Thoracic aorta endothelial cell (primary cell): ENCODE data around the gene RAB34. TPM values are rescaled to one million over a fixed set of nuclear protein-coding genes. Genes with fewer than 3 reads are reported as not detected.

ENCODE experiments used
- small RNA-seq: library from RNA; depleted of rRNA; stranded (forward); fragments of <200 nt; gene quantifications from one replicate; pipeline ENCODE3, GENCODE V24; 2012
- total RNA-seq: library from RNA; depleted of rRNA; stranded (reverse); fragments of >200 nt; gene quantifications from 2 replicates; pipeline ENCODE4 v1.2.3, GENCODE V29; 2012

Gene RAB34, protein sequence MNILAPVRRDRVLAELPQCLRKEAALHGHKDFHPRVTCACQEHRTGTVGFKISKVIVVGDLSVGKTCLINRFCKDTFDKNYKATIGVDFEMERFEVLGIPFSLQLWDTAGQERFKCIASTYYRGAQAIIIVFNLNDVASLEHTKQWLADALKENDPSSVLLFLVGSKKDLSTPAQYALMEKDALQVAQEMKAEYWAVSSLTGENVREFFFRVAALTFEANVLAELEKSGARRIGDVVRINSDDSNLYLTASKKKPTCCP
- 24.9 and 96.6 TPM in 2 replicates for total RNA-seq

DNA sequence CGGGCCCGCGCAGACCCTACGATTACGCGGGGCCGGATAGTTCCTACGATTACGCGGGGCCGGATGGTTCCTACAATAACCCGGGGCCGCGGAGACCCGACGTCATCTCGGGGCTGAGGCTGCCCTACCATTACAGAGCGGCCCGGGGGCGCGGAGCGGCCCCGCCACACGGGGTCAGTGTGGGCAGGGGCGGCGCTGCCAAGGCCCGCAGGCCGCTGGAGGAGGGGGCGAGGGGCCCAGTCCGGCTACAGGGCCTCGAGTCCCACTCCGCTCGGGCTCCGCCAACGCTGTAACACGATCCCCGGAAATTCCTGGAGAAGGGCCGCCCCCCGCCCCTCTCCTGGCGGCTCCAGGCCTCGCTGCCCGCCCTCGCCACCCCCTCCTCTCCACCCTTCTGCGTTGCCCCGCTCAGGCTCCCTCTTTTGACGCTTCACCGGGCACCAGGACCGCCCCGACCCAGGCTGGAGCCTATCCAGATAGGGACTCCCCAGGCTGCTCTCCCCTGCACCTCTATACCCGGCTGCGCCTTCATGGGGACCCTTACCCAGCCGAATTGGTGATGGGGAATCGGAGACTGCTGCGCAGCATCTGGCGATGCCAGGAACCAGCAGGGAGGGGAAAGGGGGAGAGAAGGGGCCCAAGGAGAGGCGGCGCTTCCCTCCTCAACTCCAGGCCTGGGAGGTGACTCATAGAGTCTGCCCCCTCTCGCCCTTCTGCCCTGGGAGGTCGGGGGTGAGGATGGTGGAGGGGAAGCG lies at the start of gene RAB34:
Gene RAB34 (minus strand): TSS at position 291 of the 755 bp plus-strand sequence. CDS start 602 bp downstream, outside the sequence.

DNA sequence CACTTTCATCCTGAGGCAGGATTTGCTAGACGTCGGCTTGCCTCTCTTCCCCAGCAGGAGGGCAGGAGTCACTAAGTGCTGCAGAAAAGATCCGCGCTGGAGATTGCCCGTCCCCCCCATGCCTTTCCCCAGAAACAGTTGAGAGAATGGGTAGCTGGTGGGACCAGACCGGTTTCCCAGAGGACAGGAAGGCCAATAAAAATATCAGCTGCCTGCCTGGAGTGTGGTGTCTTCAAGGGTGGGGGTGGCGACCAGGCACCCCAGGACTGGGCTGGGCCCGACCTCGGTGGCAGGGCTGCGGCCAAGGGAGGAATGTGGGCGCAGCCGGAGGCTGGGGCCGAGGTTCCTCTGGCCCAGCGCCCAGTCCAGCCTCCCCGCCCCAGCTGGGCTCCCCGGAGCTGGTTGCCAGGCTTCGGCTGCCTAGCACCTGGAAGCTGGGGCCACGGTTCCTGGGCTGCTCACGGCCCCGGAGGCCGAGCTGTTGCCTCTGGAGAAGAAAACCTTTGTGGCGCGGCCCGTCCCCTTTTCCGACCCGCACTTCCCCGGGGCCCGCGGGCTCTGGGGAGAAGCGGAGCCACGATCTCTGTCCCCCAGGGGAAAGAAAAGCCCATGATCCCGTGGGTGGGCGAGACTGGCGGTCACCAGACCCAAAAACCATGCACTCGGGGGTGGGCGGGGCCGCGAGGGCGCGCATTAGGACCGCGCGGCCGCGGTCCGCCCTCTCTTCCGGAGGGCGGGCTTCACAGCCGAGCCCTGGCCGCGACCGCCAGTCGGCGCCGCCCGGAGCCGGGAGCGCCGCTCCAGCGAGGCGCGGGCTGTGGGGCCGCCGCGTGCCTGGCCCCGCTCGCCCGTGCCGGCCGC lies 25.8 kb upstream of the RAB34 start, which contains the start of gene TRAF4:
Gene TRAF4 (plus strand): TSS at position 769 of the 861 bp plus-strand sequence. CDS start 102 bp downstream, outside the sequence.

DNA sequence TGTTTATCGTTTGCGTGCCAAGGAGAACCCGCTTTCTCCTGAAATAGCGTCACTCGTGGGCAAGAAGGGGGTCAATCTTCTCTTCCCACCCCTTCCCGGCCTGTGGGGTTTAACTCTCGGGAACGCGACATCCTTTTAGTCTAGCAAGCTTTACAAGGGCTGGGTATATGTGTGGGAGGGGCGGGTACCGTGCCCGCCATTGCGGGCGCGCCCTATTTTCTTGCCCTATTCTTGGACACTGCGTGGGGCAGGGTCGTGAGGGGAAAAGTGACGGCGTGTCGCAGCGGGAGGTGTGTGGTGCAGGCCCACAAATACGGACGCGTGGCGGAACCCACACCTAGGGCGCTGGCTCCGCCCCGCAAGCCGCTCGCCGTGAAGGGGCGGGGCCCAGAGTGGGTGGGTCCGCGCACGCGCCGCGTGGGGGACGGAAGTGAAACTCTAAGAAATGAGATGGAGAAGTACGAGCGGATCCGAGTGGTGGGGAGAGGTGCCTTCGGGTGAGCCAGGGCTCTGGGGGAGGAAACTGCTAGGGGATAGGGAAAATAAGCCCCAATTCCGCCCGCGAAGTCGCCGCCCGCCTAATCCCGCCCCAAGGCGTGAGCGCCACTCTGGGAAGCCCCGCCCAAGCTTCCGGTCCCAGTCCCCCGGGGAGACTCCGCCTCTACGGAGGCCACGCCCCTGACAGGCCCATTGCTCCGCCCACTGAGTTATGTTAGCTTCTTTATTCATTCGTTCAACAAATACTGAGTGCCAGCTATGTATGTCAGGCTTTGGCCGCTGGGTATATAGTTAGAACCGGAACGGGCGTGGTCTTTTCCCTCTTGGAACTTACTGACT lies 10.9 kb upstream of the RAB34 start, which contains the start of gene NEK8:
Gene NEK8 (plus strand): TSS at position 425 of the 837 bp plus-strand sequence. CDS start 26 bp downstream, at position 451.

DNA sequence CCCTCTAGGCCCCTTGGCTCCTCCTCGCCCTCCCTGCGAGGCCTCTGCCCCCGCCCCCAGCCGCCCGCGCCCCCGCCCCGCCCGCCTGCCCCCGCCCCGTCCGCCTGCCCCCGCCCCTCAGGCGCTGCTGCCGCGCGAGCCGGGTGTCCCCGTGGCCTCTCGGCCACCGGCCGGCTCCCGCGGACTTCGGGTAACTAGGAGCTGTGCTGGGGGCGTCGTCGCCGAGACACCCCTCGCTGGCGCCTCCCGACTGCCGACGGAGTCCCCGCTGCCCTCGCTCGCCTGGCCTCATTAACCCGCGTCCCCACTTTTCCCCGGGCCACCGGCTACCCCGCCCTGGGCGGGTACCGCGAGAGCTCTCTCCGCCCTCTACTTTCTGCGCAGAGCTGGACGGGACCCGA lies 8.6 kb upstream of the RAB34 start, which contains the start of gene TLCD1:
Gene TLCD1 (minus strand): TSS at position 8 of the 401 bp plus-strand sequence. CDS start 136 bp downstream, outside the sequence.

DNA sequence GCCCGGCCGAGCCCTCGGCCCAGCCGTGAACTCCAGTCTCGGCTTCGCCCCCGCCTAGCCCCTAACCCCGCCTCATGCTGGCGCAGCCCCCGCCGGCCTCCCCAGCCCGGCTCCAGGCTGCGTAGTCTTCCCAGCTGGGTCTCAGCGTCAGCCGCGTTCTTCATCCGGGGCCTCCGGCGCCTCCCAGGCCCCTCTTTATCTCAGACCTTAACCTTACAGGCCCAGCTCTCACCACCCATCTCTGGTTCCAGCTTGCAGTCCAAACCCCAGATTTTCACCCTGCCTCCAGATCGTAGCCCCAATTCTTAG lies 6.0 kb downstream of the RAB34 start, which contains the start of gene PROCA1:
Gene PROCA1 (minus strand): TSS at position 166 of the 309 bp plus-strand sequence. CDS start 228 bp downstream, outside the sequence.

Small RNAs within 50 kb of the gene (small RNA-seq; reads per million reads assigned to genes)
- gene SNORD42A (not detected), gene SNORD42B (1.6 reads per million, percentile 40 among the genes with 10 or more reads in this experiment), gene SNORD4A (not detected), gene SNORD4B (not detected)

Other genes starting within 250 kb of the RAB34 start
- gene SLC13A2, start 244.2 kb downstream of the RAB34 start, total RNA-seq = not detected in 2 replicates
- gene FOXN1, start 211.5 kb downstream of the RAB34 start, total RNA-seq = not detected in 2 replicates
- gene UNC119, start 165.2 kb downstream of the RAB34 start, total RNA-seq = 14.1 and 19.3 TPM in 2 replicates
- gene PIGS, start 146.3 kb downstream of the RAB34 start, total RNA-seq = 43.0 and 62.8 TPM in 2 replicates
- 17.7 and 23.4 TPM in 2 replicates for gene ALDOC, start 141.0 kb downstream of the RAB34 start, total RNA-seq
- 45.1 and 65.0 TPM in 2 replicates for gene SPAG5, start 118.8 kb downstream of the RAB34 start, total RNA-seq
- gene RSKR, start 103.7 kb downstream of the RAB34 start, total RNA-seq = 12.6 and 12.7 TPM in 2 replicates
- gene BLTP2, start 72.7 kb downstream of the RAB34 start, total RNA-seq = 213 TPM in 2 replicates
- 31.2 and 36.7 TPM in 2 replicates for gene SDF2, start 56.0 kb downstream of the RAB34 start, total RNA-seq
- gene SUPT6H, start 55.7 kb downstream of the RAB34 start, total RNA-seq = 55.9 and 65.0 TPM in 2 replicates
- gene PROCA1, start 6.0 kb downstream of the RAB34 start, total RNA-seq = 1.1 and 1.3 TPM in 2 replicates
- gene RPL23A, start 2.1 kb upstream of the RAB34 start, total RNA-seq = 554 and 645 TPM in 2 replicates
- gene TLCD1, start 8.4 kb upstream of the RAB34 start, total RNA-seq = 0.93 and 1.0 TPM in 2 replicates
- gene NEK8, start 10.9 kb upstream of the RAB34 start, total RNA-seq = 1.1 and 1.5 TPM in 2 replicates
- gene TRAF4, start 26.1 kb upstream of the RAB34 start, total RNA-seq = 24.6 and 27.9 TPM in 2 replicates
- gene FAM222B, start 124.9 kb upstream of the RAB34 start, total RNA-seq = 10.5 and 16.9 TPM in 2 replicates
- 49.6 and 66.8 TPM in 2 replicates for gene ERAL1, start 137.1 kb upstream of the RAB34 start, total RNA-seq
- gene FLOT2, start 179.9 kb upstream of the RAB34 start, total RNA-seq = 75.6 and 75.8 TPM in 2 replicates
- 6.4 and 7.4 TPM in 2 replicates for gene DHRS13, start 185.2 kb upstream of the RAB34 start, total RNA-seq
- gene PHF12, start 233.7 kb upstream of the RAB34 start, total RNA-seq = 24.8 and 29.4 TPM in 2 replicates